Suprapubic skin (tissue), 3 donors: ENCODE results near the gene TLE6.

Experiments used
- POLR2AphosphoS5 ChIP-seq, 3 donors: sonication (generic); formaldehyde crosslinking; IDR thresholded peaks; one replicate each; pipeline ENCODE4 v1.6.1; 2017; ENCODE audit warnings: antibody characterized with exemption in 3 of 3
- TF ChIP-seq, protein P1 (sequence below), 2 donors: fragments of 200-600 bp in 1 of 2; fragments of 450-650 bp in 1 of 2; sonication (generic) in 1 of 2; IDR thresholded peaks; one replicate each; pipeline ENCODE4 v1.5.1; 2016 to 2019; ENCODE audit warnings: antibody characterized with exemption in 2 of 2, mild to moderate bottlenecking in 1 of 2, moderate library complexity in 1 of 2

DNA sequence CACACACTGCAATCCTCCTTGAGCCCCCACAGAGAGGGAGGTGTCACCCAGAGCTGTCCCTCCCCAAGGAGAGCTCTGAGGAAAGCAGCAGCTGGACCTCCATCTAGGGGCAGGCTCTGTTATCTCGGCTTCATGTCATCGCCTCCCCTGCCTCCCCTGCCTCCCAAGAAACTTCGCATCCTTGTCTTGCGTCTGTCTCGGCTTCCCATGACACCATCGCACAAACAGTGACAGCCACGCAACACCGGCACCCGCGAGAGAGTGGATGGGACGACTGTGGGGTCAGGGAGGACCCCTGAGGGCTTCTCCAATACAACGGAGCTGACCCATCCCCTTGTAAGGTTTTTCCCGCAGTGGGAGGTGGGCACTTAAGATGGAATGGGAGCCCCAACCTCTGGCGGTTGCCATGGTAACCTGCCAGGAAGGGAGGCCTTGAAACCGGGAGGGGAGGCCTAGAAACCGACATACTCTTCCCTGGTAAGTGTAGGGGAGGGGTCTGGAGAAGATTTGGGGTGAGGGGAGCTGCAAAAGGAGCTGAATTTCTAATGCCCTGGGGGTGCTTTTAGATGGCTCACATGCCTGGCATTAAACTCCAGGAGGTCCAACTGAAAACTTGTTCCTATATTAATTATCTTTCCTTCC lies 35.4 kb downstream of the TLE6 start:
- TF ChIP-seq, protein P1, sequence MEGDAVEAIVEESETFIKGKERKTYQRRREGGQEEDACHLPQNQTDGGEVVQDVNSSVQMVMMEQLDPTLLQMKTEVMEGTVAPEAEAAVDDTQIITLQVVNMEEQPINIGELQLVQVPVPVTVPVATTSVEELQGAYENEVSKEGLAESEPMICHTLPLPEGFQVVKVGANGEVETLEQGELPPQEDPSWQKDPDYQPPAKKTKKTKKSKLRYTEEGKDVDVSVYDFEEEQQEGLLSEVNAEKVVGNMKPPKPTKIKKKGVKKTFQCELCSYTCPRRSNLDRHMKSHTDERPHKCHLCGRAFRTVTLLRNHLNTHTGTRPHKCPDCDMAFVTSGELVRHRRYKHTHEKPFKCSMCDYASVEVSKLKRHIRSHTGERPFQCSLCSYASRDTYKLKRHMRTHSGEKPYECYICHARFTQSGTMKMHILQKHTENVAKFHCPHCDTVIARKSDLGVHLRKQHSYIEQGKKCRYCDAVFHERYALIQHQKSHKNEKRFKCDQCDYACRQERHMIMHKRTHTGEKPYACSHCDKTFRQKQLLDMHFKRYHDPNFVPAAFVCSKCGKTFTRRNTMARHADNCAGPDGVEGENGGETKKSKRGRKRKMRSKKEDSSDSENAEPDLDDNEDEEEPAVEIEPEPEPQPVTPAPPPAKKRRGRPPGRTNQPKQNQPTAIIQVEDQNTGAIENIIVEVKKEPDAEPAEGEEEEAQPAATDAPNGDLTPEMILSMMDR (IDR thresholded peaks at IDR 0.05) = no peak
- TF ChIP-seq POLR2AphosphoS5 (IDR thresholded peaks at IDR 0.05) = no peak
